Right renal pelvis (tissue), 4 donors: ENCODE results near the gene CLRN3. TPM values are rescaled to one million over a fixed set of nuclear protein-coding genes. Genes with fewer than 3 reads are reported as not detected.
A peak's percentile ranks its signal among the peaks of the same experiment; 100 is the strongest.

Experiments used
- DNase-seq, 4 donors: peaks; one replicate each; pipeline ENCODE4 v3.0.0-alpha.2; 2013; ENCODE audit warnings: low read depth in 4 of 4, low spot score in 3 of 4, missing footprints in 1 of 4
- polyA plus RNA-seq, 4 donors: library from polyadenylated mRNA; unstranded; fragments of 120-200 nt; gene quantifications; one replicate each; pipeline ENCODE4 v1.2.1, GENCODE V29; 2013; ENCODE audit not compliant: insufficient read length in 4 of 4

The CLRN3 gene
- polyA plus RNA-seq, 4 donors, result 16.4 to 24.1 (median 19.0) TPM

DNA sequence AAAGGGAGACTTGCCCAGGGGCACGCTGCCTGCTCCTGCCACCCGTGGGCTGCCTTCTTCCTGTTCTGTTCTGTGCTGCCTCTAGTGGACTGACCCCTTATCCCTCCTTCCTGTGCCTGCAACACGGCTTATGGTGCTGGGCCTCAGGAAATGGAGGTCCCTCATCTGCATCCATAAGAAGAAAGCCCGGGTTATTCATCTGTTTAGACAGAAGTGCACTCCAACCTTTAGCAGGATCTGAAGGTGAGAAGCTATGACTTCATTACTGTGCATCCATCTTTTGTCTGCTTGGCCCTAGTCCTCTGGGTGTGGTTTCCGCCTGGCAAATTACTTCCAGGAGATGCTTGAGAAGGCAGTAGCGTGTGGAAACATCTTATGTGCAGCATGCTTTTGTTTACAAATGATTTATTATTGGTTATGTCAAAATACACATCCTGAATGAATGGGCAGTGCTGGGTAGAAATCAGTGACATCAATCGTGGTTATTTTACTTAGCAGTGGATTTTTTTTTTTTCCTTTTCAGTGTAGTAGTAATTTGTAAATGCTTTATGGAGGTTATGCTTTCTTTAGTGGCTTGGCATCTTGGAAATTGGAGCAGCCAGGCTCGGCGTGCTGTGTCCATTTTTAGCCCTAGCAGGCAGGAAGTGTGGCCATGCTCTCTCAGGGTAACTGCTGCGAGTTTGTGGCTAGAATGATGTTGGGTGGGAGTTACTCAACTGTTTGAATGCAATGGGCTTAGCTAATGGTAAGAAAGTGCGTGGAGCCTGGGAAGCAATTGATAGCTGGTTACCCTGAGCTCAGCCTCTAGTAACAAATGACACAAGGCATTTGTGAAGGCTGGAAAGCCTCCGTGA is 26.9 kb upstream of the CLRN3 start:
- DNase-seq, result no peak

GRCh38 chr10:127918572-127918971 is 25.8 kb upstream of the CLRN3 start:
- no peak for DNase-seq

DNA sequence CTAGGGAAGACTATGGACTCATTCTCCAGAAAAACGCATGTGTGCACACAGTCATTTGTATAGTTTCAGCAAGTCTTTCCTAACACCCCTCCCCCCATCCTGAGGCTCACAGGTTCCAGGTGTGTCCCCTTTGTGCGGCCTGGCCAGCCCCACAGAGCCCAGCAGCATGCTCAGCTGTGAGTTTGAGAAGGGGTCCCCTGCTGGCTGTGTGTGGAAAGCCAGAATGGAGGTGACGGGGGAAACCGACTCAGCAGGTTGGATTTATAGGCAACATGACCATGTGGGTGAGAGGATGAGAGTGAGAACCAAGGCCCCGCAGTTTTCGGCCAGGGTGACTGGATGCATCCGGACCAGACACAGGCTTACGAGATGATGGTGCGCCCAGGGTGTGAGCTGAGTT is 24.1 kb upstream of the CLRN3 start:
- DNase-seq, result no peak

DNA sequence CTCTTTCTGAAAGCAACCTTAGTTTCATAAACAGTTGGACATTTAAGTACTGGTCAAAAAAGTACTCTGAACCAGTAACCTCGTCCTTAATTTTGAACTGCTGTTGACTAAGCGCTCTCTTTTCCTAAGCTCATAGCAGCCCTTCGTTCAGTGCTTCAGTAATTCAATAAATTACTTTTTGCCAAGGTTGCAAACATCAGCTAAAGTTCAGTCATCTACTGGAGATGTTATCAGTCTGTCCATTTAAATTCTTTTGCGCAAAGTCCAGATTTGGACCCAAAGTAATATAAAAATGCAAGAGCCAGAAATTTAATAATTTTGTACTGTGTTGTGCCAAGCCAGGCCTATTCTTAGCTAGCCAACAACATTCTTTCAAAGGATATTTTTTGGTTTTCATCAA is 22.6 kb upstream of the CLRN3 start:
- DNase-seq, result no peak

GRCh38 chr10:127913368-127913759 is 20.6 kb upstream of the CLRN3 start:
- DNase-seq, result no peak

GRCh38 chr10:127912607-127913367 is 20.0 kb upstream of the CLRN3 start:
- DNase-seq, result no peak

- no peak for DNase-seq
These were observed 19.1 kb upstream of the CLRN3 start for GRCh38 chr10:127911867-127912257.

DNA sequence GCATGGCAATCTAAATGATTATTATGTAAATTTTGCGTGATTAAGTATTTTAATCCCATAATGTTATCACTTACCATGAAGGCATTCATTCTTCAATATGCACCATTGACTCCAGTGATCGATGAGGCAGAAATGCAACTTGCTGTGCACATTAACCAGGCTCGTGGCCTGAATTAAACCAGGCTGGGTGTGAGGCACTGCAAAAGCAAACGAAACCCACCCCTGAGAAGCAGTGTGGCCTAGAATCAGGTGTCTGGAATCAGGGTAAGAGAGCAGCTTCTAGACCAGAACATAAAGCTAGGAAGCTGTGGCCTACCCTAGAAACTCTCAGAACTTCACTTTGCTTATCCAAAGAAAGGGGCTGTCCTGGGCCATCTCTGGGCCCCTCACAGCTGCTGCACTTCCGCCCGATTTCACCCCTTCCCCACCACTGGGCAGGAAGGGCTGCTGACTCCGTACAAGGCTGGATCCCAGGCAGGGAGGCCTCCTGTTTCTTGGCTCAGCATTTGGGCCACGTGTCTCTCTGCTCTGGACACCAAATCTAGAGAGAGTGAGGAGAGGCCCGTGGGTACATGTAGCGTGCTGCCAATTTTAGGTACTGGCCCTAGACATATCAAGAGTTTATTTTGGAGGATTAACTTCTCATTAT is 18.6 kb upstream of the CLRN3 start:
- DNase-seq, result no peak

GRCh38 chr10:127910464-127910770 is 17.7 kb upstream of the CLRN3 start:
- no peak for DNase-seq

- no peak for DNase-seq
These were observed 17.1 kb upstream of the CLRN3 start for GRCh38 chr10:127909716-127910463.

GRCh38 chr10:127908959-127909267 is 16.2 kb upstream of the CLRN3 start:
- DNase-seq, result no peak

DNA sequence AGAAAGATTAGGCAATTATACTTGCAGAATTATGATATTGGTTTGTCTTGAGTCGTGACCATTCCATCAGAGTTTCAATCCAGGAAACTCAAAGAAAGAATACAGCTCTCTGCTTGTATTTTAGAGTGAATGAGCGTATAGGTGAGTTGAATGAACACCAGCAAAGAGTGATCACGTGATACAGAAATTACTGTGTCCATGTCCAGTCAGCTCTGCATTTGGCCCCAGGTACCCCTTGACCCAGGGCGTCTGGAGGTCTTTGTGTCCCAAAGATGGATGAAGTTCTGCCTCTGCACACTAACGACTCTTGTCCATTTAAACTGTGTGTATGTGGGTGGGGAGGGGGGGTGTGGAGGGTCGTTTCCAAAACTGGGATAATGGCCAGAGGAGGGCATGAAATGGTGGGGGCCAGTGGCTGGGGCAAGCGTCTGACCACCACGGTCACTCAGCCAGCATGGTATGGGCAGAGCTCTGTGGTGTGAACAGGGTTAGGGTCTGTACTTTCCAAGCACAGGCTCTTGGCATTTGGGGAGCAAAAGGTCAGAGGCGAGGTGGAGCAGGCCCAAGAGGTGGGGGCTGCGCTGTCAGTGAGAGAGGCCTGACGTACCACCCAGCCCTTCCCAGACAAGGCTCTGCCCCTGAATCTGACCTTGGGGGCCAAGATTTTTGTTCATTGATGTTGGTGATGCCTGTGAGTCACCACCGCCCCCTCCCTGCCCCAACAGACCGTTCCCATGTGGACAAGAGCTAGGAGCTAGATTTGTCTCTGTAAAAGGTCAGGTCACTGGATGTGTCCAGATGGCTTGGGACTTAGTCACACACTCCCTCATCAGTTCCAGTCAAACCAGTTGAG is 15.6 kb upstream of the CLRN3 start:
- DNase-seq, result no peak

- DNase-seq, result peak in 1 of 4 donors; percentile 2
These were observed 14.8 kb upstream of the CLRN3 start for GRCh38 chr10:127907411-127908105.

DNA sequence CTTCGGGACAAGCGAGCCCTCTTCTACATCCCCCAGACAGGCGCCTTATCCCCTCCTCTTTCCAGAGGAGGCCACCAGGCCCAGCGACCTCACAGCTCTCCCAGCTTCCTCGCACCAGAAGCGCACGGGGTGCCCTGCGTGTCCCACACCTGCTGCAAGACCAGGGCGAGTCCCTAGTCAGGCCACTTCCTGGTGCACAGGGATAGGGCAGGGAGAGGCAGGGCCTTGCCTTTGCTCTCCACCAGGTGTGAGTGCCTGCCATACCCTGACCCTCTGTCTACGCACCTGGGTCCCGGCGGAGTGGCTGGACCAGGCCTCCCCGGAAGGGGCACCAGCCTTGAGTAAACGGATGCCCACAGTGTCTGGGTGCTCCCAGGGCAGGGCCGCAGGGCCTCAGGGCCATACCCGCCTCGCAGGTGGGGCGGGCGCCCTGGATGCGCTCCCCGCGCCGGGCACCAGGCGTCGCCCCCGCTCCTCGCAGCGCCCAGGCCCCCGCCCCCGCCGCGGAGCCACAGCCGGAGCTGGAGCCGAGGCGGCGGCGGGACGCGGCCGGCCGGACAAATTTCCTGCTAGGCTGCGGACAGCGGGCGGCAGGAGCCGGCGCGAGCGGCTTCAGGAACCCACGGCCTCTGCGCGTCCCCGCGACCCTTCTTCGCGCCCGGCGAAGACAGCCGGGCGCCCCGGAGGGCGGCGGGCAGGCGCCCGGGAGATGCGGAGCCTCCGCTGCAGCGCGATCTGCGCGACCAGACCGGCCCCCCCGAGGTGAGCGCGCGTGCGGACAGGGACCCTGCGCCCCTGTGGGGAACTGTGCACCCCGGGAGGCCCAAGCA is 14.0 kb upstream of the CLRN3 start, which contains the start of gene PTPRE:
Gene PTPRE (plus strand): TSS at position 556 of the 830 bp plus-strand sequence. CDS start 133,779 bp downstream, outside the sequence.
- peak in 3 of 4 donors; percentile 35 to 56 (median 43) for DNase-seq

DNA sequence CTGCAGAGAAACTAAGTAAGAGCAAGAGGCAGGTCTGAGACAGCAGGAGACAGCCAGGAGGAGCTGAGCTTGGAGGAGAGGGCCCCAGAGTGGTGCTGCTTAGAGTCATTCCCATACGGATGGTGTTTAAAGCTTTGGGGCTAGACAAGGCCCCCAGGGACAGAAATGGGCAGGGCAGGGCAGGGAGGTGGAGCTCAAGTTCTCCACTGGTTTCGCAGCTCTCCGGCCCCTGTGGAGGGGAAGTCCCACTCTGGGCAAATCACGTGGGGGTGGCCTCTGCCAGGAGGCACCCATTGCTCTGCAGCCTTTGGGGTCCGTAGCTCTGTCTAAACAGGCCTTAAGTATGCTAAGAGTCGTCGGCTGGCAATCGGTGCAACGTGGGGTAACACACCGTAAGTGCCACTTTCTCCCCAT is 13.1 kb upstream of the CLRN3 start:
- no peak for DNase-seq

DNA sequence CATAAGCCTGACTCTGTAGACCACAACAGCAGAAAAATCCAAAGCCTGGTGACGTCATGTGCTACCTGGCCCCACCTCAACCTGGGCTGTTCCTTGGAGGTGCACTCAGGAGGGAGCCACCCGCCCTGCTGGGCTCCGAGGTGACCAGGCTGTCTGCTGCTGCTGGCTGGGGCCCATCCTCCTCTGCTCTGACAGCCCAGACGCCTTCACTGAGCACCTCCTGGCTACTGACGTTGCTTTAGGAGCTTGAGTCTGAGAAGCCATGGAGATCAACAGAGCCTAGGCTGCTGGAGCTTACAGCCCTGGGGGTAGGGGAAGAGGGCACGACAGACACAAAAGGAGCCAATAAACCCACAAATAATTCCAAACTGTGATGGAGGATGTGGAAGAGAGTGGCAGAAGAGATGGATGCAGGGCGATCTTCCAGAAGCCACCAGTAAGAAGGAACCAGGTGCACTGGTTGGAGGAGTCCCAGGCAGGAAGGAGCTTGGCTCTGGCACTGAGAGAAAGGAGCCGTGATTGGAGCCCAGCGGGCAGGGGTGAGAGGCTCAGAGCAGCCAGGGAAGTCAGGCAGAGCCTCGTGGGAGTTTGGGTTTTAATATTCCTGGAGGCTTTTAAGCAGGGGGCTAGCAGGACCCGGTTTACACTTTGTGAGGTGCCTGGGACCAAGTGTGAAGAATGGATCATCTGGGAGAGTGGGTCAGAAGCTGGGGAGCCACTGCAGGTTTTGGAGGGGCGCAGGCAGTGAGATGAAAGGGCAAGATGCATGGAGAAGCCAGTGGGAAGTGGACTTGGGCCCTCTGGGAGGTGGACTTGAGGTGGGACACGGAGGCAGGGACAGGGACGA is 12.5 kb upstream of the CLRN3 start:
- no peak for DNase-seq

DNA sequence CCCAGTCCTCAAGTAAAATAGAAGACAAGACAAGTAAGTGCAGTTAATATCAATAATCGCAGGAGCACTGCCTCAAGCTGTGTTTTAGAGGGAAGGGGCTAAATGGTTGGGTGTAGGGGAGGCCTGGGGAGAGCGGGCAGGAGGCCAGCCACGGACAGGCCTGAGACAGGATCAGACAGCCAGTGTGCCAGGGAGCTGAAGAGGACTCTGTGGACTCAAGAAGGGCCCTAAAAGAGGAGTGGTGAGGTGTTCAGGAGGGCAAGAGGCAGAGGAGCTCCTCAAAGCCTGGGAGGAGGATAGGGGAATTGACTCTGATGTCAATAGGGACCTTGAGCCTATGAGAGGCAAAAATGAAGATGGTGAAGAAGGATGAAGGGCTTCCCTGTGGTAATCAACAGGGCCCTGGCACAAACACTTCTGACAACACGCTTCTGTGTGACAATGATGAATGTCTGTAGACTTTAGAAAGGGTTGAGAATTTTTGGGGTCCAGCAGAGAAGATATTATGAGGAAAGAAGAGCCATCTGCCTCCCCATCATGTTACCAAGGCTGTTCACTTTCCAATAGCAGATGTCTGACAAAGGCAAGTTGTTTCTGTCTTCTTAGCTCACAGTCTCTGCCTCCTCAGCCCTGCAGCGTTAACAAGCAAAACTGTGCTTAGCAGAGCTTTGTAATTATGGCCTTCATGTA is 11.7 kb upstream of the CLRN3 start:
- DNase-seq, result no peak
